ENCODE measurements around the gene PKP1.
"Not testable (repeated sequence)": the region's sequence is repeated elsewhere in the genome, so short reads cannot be mapped to it uniquely, and the experiment has no call there.

The PKP1 gene, protein sequence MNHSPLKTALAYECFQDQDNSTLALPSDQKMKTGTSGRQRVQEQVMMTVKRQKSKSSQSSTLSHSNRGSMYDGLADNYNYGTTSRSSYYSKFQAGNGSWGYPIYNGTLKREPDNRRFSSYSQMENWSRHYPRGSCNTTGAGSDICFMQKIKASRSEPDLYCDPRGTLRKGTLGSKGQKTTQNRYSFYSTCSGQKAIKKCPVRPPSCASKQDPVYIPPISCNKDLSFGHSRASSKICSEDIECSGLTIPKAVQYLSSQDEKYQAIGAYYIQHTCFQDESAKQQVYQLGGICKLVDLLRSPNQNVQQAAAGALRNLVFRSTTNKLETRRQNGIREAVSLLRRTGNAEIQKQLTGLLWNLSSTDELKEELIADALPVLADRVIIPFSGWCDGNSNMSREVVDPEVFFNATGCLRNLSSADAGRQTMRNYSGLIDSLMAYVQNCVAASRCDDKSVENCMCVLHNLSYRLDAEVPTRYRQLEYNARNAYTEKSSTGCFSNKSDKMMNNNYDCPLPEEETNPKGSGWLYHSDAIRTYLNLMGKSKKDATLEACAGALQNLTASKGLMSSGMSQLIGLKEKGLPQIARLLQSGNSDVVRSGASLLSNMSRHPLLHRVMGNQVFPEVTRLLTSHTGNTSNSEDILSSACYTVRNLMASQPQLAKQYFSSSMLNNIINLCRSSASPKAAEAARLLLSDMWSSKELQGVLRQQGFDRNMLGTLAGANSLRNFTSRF

DNA sequence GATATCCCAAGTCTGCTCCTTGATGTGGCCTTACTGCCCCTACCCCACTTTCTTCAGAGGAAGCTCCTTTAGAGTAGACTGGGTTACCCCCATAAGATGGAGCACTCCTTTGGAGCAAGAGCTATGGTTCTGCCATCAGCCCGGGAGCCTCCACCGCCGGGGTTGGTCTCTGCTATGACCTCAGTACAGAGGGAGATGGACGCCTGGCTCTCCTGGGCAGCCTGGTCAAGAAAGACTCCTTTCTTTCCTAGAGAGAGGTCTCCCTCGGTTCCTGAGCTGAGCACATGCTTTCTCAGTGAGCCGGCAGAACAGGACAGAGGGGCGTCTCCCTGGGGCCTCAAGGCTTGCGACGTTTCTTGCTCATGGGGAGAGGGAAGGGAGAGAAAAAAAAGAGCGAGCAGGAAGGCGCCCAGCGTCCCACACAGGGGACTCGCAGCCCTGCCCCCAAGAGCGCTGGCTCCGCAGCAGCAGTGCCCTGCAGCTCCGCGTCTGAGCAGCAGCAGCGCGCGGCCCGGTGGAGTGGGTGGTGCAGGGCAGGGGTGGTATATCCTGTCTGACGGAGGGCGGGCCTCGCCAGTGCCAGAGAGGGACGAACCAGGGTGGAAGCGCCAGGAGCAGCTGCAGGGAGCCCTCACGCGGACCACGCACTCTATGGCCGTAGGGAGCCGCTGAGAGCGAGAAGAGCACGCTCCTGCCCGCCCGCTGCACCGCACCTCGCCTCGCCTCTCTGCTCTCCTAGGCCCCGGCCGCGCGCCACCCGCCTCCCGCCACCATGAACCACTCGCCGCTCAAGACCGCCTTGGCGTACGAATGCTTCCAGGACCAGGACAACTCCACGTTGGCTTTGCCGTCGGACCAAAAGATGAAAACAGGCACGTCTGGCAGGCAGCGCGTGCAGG lies at the start of gene PKP1:
PKP1 (plus strand) TSS at position 576 of the 899 bp plus-strand sequence; CDS start at position 773, 197 bp downstream.
- DNase-seq (ENCODE audit: low read depth): no peak

DNA sequence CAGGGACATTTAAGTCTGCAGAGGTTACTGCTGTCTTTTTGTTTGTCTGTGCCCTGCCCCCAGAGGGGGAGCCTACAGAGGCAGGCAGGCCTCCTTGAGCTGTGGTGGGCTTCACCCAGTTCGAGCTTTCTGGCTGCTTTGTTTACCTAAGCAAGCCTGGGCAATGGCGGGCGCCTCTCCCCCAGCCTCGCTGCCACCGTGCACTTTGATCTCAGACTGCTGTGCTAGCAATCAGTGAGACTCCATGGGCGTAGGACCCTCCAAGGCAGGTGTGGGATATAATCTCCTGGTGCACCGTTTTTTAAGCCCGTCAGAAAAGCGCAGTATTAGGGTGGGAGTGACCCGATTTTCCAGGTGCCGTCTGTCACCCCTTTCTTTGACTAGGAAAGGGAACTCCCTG lies 43.7 kb upstream of the PKP1 start:
- DNase-seq (ENCODE audit: low read depth): not testable (repeated sequence)

DNA sequence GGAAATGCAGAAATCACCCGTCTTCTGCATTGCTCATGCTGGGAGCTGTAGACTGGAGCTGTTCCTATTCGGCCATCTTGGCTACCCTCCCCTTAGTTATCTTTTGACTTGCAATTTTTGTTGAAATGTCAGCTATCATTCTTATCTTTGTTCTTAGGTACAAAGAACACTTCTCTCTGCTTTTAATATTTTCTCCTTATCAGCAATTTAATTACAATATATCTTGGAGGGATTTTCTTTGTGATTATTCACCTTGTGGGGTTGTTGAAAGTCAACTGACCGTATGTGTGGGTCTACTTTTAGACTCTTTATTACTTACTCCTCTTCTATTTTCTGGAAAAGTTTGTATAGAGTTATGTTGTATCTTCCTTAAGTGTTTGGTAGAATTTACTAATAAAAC lies 43.1 kb upstream of the PKP1 start:
- no peak for DNase-seq (ENCODE audit: low read depth)

DNA sequence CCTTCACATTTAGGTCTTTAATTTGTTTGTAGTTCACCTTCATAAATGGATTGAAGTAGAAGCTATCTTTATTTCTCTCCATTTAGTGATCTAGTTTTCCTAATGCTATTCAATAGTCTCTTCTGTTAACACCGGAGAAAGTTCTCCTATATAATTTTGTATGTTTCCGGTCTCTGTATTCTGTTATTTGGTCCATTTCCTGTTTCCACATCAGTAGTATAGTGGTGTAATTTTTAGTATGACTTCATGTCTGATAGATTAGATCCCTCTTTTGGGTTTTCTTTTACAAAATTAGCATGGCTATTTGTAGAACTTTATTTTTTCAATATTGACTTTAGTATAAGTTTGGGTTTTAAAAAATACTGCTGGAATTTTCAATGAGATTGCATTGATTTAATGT lies 41.6 kb upstream of the PKP1 start:
- DNase-seq (ENCODE audit: low read depth): no peak

DNA sequence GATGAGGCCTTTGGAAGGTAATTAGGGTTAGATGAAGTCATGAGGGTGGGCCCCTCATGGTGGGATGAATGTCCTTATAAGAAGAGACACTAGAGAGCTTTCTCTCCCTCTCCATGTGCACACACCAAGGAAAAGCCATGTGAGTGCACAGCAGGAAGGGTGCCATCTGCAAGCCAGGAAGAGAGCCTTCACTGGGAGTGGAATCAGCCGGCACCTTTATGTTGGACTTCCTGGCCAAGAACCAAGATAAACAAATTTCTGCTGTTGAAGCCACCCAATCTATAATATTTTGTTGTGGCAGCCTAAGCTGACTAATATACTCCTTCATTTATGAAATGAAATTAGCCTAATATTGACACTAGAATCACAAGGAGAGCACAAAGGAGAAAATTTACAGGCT lies 38.2 kb upstream of the PKP1 start:
- DNase-seq (ENCODE audit: low read depth): no peak

DNA sequence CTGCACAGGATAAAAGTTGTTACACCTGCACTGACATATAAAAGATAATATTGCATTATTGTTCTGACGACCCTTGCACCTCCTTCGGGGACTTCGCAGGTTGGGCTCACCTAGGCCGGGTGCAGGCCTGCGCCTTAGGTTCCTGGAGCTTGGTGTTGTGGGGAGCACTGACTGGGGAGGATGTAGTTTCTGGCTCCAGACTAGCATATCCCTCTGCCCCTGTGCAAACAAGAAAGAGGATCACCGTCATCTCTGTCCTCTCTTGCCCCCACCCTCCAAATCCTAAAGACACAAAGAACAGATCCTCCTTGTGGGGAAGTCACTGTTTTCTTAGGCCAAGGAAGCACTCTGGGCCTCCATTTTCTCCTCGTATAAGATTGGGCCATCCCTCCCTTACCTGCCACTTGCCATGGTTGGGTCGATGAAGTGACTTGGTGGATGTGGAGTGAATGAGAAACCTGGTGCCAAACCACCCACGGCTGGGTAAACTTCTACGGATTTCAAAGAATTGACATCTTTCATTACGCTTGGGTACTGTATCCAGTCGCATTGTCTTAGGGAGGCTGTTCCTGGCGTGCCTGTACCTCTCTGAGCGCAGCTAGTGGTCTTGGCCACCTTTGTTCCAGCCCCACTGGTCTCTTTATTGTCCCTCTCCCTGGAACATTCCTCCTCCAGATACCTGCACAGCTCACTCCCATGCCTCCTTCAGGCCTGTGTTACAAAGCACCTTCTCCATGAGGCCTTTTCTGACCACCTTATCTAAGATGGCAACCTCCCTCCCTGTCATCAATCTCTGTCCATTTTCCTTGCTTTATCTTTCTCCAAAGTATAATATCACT lies 34.4 kb upstream of the PKP1 start:
- no peak for DNase-seq (ENCODE audit: low read depth)

DNA sequence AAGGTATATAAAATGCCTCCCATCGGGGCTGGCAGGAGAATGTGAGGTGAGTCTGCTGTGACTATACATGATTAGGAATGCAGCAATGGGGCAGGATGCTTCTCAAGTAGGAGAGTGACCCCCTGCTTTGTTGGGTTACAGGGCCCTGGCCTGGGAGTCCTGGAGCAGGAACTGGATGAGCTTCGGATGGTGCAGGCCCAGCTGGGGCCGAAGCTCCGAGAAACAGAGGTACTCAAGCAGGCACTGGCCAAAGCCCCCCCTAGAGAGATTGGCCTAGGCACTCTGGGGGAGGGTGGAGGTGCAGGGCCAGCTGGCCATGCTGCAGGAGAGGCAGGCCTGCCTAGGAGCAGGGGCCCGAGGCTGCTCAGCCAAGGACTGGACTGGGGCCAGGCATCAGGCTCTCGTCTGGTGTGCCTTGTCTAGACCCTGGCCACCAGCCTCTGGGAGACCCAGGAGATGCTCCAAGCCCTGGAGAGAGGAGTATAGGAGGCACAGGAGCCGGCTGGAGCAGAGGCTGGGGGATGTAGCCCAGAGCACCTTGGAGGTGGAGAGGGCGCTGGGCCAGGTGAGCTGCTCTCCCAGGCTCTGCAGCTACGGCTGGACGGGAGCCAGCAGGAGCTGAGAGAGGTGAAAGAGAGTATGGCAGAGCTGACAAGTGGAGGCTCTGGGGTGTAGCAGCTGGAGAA lies 32.8 kb upstream of the PKP1 start:
- no peak for DNase-seq (ENCODE audit: low read depth)

DNA sequence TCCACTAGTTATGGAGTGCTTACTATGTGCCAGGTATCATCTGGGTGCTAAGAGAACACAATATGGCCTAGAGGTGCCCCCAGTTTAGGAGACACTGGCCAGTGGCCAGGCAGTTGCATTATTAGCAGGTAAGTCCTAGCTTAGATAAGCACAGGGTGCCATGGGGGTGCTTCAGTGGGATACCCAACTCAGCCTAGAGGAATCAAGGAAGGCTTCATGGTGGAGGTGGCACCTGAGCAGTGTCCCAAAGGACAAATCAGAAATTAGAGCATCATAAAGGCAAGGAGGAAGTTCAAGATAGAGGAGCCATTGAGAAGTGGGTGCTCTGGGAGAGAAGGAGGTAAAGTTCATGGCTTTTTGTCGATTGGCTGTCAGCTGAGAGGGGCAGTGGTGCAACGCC lies 31.9 kb upstream of the PKP1 start:
- DNase-seq (ENCODE audit: low read depth): no peak

DNA sequence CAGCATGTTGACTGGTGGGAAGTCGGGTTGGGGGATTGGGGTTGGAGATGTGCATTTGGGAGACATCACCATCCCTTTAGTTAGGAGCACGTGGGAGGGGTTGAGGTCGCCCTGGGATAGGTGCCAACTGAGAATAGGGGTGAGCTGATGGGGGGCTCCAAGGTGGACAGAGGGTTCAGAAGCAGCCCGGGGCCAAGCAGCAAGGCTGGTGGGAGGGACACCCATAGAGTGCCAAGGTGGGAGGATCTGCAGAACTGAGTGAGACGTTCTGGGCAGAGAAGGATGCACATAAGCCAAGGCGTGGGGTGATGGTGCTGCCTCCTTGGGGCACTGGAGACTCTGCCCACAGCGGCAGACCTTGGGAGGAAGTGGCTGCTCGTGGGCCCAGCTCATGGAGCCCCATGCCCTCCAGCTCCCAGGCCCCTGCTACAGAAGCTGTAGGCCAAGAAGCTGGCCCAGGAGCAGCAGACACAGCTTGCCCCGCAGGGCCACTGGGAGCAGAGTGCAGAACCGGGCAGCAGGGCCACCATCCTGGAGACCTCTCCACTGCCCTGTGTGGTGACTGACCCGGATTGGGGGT lies 31.4 kb upstream of the PKP1 start:
- no peak for DNase-seq (ENCODE audit: low read depth)

DNA sequence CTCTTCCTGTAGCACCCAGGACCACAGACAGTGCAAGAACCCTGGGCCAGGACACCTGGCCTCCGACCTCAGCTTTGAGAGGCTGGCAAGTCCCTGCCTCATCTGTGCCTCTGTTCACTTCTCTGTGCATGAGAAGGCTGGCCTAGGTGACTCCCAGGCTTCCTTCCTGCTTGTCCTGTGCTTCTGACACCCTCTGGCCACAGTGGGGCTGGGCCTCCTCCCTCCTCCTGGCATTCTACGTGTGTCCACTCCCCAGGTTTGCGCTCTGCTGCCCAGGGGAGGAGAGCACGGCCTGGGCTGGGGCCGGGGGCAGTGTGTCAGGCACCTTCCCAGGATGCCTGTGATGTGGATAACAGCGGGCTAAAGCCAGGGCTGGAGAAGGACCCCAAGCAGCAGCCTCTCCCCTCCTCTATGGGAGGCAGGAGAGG lies 30.3 kb upstream of the PKP1 start:
- no peak for DNase-seq (ENCODE audit: low read depth)

DNA sequence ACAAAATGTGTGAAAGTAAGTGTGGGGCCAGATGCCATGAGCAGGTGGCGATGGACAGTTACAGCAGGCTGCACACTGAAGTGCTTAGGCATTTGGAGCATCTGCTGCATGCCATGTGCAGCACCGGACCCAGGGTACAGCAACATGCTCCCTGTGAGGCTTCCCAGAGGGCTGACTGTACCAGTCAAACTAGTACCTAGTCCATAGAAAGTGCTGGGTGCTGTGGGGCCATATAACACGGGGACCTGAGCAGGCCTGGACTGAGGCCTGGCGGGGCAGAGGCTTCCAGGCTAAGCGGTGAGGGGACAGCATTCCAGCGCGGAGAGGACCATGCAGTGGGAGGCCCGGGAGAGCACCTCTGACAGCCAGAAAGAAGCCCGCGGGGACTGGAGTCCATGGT lies 29.9 kb upstream of the PKP1 start:
- DNase-seq (ENCODE audit: low read depth): no peak

DNA sequence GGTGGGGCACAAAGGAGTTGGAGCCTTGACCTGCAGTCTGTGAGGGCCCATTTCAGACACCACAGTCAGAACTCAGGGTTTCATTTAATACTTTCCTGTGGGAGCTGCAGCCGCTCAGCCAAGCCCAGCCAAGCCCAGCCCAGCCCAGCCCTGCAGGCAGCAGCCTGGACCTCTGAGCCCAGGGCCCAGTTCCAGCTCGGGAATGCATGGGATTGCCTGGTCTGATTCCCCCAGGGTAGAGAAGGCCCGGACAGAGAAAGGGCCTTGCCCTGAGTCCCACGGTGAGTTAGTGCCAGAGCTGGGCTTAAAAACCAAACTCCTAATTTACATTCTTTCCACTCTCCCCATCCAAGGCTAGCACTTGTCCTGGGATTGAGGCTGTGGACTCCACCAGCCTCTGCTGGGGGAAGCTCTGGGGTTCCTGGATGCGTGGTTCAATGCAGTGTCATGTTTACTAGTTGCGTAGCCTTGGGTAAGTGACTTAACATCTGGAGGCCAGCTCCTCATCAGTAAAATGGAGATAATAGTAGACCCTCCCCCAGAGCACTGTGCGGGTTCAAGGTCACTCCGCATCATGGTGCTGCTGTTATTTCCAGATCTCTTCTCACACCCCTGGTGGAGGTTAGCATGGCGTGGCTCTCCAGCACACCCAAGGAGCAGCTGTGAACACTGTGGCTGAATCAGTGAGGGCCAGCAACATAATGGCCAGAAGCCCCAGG lies 29.2 kb upstream of the PKP1 start:
- DNase-seq (ENCODE audit: low read depth): no peak

DNA sequence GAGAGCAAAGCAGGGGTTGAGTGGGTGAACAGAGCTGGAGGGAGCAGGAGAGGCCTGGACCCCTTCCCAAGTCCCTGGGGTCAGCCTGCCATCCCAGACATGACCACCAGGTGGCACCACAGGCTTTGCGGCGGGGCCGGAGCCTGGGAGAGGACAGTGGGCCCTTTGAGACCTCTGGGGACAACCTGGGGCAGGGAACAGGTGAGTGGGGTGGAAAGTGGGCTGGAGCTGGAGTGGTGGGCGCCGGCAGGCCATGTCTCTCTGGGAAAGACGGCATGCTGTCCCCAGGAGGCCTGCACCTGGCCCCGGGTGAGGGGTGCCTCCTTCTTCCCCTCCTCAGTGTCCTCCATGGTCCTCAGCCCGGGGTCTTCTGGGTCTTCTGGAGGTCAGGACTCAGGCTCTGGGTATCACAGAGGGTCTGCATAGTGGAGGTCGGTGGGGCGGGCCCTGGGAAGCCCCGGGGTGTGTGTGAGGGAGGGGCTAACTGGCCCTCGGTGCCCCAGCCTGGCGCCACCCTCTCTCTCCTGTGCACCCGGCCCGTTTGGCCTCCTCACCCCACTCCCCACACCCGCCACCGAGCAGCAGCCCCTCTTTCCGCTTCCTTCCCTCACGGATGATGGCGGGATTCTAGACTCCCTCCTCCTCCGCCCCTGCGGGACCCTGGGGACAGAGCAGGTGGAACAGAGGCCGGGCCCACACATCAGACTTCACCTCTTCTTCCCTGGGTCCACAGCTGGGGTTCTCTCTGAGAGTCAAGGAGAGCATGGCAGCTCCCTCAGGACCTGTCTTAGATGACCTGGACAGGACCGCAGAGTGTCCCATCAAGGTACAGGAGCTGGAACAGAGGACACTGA lies 28.5 kb upstream of the PKP1 start:
- peak; percentile 51 for DNase-seq (ENCODE audit: low read depth)

DNA sequence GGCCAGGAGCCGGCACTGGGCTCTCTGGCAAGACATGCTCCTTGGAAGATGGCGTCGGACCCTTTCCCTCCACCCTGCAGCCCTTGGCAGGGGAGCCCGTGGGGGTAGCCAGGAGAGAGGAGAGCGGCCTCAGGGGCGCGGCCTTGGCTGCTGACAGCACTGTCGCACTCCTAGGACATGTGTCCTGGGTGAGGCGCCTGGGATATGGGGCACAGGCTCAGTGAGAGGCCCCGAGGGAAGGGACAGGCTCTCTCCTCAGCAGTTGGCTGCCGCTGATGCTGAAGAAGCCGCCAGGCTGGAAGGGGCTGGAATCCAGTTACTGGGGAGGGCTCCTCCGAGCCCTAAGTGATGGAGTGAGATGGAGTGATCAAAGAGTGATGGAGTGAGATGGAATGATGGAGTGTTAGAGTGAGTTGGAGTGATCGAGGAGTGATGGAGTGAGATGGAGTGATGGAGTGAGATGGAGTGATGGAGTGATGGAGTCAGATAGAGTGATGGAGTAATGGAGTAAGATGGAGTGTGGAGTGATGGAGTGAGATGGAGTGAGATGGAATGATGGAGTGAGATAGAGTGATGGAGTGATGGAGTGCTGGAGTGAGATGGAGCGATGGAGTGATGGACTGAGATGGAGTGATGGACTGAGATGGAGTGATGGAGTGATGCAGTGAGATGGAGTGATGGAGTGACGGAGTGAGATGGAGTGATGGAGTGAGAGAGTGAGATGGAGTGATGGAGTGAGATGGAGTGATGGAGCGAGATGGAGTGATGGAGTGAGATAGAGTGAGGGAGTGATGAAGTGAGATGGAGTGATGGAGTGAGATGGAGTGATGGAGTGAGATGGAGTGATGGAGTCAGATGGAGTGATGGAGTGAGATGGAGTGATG lies 27.6 kb upstream of the PKP1 start:
- no peak for DNase-seq (ENCODE audit: low read depth)

DNA sequence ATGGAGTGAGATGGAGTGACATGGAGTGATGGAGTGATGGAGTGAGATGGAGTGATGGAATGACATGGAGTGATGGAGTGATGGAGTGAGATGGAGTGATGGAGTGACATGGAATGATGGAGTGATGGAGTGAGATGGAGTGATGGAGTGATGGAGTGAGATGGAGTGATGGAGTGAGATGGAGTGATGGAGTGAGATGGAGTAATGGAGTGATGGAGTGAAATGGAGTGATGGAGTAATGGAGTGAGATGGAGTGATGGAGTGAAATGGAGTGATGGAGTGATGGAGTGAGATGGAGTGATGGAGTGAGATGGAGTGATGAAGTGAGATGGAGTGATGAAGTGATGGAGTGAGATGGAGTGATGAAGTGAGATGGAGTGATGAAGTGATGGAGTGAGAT lies 25.2 kb upstream of the PKP1 start:
- not testable (repeated sequence) for DNase-seq (ENCODE audit: low read depth)

DNA sequence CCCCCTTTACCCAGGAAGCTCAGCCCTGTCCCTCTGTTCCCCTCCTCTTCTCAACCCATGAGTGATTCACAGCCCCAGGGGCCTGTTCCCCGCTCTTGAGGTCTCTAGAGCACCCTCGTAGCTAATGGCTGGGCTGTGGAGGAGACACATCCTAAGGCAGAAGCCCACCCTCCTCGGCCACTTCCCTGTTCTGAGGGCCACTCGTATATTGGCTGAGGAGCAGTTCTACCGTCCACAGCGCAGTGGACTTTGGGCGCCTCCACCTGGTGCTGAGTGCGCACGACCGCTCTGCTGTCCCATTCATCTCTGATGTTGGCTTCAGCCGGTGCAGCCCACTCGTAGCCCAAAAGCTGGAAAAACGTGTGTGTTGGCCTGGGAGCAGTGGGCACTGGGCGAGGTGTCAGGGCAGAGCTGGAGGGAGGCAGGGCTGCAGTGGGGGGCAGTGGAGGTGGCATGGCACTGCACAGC lies 24.5 kb upstream of the PKP1 start:
- no peak for DNase-seq (ENCODE audit: low read depth)

DNA sequence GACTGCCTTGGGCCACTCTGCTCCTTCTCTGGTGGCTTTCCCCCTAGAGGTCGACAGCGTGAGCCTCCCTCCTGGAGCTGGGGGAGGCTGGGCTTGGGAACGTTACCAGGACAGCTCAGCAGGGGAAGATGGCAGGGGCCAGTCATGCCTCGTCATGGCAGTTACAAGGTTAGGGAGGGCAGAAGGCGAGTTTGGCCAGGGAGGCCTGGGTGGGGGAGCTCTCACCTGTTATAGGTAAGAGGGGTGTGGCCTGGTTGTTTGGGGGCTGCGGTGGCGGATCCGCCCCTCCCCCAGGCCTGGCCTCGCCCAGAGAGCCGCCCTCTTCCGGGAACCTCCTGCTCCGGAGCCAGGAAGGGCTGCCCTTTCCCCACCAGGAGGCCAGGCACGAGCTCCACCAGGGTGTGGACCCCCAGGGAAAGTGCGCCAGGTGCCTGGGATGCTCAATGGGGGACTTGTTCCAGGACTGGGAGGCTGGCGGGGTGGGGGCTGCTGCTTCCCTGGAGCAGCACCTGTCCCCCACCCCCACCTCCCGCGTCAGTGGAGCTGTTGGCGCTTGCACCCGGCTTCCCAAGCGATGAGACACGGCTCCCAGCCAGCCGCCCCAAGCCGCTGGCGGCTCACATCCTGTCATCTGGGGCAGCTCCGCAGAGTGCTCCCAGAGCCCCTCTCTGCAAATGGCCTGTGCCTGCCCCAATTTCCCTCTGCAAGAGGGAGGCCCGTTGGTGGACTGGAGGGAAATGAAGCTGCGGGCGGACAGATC lies 23.6 kb upstream of the PKP1 start:
- no peak for DNase-seq (ENCODE audit: low read depth)
